ENCODE measurements around the gene NTRK2. TPM values are rescaled to one million over a fixed set of nuclear protein-coding genes. Genes with fewer than 3 reads are reported as not detected.

The NTRK2 gene
- total RNA-seq, 2 experiments from 2014 or later = 0.06 TPM; not detected in 1

DNA sequence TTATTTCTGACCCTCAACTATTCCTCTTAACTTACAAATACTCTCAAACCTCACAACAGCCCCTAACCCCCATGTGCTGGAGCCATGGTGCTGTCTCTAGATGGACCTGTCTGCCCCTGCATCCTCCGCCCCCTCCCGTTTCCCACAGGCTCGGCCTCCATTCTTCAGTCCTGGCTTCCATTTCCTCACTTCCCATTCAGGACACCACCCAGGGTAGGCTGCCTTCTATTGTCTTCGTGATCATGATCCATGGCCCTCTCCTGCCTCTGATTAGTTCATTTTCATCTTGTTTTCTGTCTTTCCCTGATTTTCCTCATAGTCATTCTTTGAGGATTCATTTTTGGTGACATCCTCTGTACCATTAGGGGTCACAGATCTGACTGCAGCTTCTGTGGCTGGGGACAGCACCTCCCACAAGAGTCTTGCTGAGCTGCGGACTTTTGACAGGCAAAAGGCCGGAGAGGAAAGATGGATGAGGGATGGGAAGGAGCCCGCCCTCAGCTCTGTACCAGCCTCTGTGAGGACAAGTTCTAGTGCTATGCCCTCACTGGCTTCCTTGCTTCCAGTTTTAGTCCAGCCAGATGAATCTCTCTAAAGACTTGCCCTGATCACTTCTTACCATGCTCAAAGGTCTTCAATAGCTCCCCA is 255.8 kb downstream of the NTRK2 start:
- Histone ChIP-seq H2AFZ (ENCODE audit: low read length) (no peak overlapping the region), H3K27ac (ENCODE audit: low read depth, low read length, poor library complexity, severe bottlenecking) (no peak overlapping the region), H3K9me3 (ENCODE audit: low read length) (no peaks in the 10 kb centered on the region), H3K4me2 (ENCODE audit: low read length) (no peak overlapping the region), H3K9me2 (ENCODE audit: insufficient read depth, low read length) (no peaks in the 10 kb centered on the region), H3K79me2 (ENCODE audit: insufficient read depth, low read depth, low read length) (no peaks in the 10 kb centered on the region), H4K20me1 (ENCODE audit: insufficient read depth, low read length) (no peaks in the 10 kb centered on the region), H3K36me3 (ENCODE audit: insufficient read depth, low read length) (no peaks in the 10 kb centered on the region), H3K4me1 (ENCODE audit: insufficient read depth, low read length, poor library complexity, severe bottlenecking) (no peaks in the 10 kb centered on the region), H3K4me3 (ENCODE audit: low read depth, low read length, poor library complexity, severe bottlenecking) (no peak overlapping the region)
- BruUV-seq (replicated peaks) = no TSS peak
- TF ChIP-seq EZH2phosphoT487 (IDR thresholded peaks at IDR 0.05; ENCODE audit: borderline replicate concordance, low read depth, low read length) = no peak
- TF ChIP-seq, protein P1, sequence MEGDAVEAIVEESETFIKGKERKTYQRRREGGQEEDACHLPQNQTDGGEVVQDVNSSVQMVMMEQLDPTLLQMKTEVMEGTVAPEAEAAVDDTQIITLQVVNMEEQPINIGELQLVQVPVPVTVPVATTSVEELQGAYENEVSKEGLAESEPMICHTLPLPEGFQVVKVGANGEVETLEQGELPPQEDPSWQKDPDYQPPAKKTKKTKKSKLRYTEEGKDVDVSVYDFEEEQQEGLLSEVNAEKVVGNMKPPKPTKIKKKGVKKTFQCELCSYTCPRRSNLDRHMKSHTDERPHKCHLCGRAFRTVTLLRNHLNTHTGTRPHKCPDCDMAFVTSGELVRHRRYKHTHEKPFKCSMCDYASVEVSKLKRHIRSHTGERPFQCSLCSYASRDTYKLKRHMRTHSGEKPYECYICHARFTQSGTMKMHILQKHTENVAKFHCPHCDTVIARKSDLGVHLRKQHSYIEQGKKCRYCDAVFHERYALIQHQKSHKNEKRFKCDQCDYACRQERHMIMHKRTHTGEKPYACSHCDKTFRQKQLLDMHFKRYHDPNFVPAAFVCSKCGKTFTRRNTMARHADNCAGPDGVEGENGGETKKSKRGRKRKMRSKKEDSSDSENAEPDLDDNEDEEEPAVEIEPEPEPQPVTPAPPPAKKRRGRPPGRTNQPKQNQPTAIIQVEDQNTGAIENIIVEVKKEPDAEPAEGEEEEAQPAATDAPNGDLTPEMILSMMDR (conservative IDR thresholded peaks at IDR 0.05; ENCODE audit: low read length) = no peak
- CTCF ChIA-PET (ENCODE audit: unreplicated experiment) = interaction anchor here (0.6 kb wide), 1 partner anchor 594 kb away, joined by 3 read pairs; no protein-coding TSS in a partner anchor
- no peak for DNase-seq (ENCODE audit: low spot score)
- intact Hi-C loops (cut with micrococcal nuclease; ENCODE audit: unreplicated experiment) = no loop called here
- POLR2A ChIA-PET = no interaction called here

DNA sequence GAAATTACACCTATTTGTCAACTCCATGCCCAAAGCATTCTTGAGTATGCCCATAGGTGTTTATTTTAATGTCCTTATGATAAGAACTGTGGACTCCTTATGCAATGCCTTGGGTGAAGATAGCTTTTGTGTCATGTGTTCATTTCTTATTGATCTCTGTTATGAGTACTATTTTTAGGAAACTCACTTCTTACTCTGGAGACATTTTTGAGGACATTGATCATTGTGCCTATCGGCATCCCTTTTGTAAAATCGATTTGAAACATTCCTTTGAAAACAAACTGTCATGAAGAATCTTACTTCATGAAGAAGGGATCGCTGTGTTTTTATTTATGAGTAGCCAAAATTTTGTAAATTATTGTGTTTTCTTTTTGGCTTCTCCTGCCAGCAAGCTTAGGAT is 257.3 kb downstream of the NTRK2 start:
- Histone ChIP-seq H3K9me3 (ENCODE audit: low read length) (no peaks in the 10 kb centered on the region), H4K20me1 (ENCODE audit: insufficient read depth, low read length) (no peaks in the 10 kb centered on the region), H3K79me2 (ENCODE audit: insufficient read depth, low read depth, low read length) (no peaks in the 10 kb centered on the region), H2AFZ (ENCODE audit: low read length) (no peak overlapping the region), H3K4me1 (ENCODE audit: insufficient read depth, low read length, poor library complexity, severe bottlenecking) (no peaks in the 10 kb centered on the region), H3K27ac (ENCODE audit: low read depth, low read length, poor library complexity, severe bottlenecking) (no peak overlapping the region), H3K4me3 (ENCODE audit: low read depth, low read length, poor library complexity, severe bottlenecking) (no peak overlapping the region), H3K4me2 (ENCODE audit: low read length) (no peak overlapping the region), H3K9me2 (ENCODE audit: insufficient read depth, low read length) (no peaks in the 10 kb centered on the region), H3K36me3 (ENCODE audit: insufficient read depth, low read length) (no peaks in the 10 kb centered on the region)
- no peak for DNase-seq (ENCODE audit: low spot score)
- ChIA-PET POLR2A (no interaction called here), CTCF (ENCODE audit: unreplicated experiment) (no interaction called here)
- intact Hi-C loops (cut with micrococcal nuclease; ENCODE audit: unreplicated experiment) = no loop called here
- BruUV-seq (replicated peaks) = no TSS peak
- no peak for TF ChIP-seq EZH2phosphoT487 (IDR thresholded peaks at IDR 0.05; ENCODE audit: borderline replicate concordance, low read depth, low read length)
- TF ChIP-seq, protein P1 (conservative IDR thresholded peaks at IDR 0.05; ENCODE audit: low read length) = no peak

DNA sequence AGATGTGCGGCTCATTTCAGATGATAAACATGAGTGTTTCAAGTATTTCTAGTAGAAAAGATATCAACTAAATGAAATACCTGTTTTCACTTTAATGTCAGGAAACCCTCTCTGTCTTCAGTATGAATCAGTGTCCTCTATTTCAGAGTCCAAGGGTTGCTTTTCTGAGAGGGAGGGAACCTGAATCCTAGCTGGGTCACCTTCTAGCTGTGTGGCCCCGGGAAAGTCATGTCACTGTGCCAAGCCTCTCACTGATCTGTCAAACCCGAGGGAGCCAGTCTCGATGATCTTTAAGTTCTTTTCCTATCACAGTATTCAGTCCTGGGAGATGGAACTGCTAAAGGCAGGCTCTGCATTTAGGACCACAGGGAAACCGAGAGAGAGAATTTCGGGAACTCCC is 258.9 kb downstream of the NTRK2 start:
- no peaks in the 10 kb centered on the region for H3K79me2 ChIP-seq (ENCODE audit: insufficient read depth, low read depth, low read length)
- TF ChIP-seq, protein P1 (conservative IDR thresholded peaks at IDR 0.05; ENCODE audit: low read length) = no peak
- TF ChIP-seq EZH2phosphoT487 (IDR thresholded peaks at IDR 0.05; ENCODE audit: borderline replicate concordance, low read depth, low read length) = no peak
- ChIA-PET CTCF (ENCODE audit: unreplicated experiment) (no interaction called here), POLR2A (no interaction called here)
- no peaks in the 10 kb centered on the region for H4K20me1 ChIP-seq (ENCODE audit: insufficient read depth, low read length)
- intact Hi-C loops (cut with micrococcal nuclease; ENCODE audit: unreplicated experiment) = no loop called here
- no peak overlapping the region for H3K4me2 ChIP-seq (ENCODE audit: low read length)
- no peaks in the 10 kb centered on the region for H3K9me2 ChIP-seq (ENCODE audit: insufficient read depth, low read length)
- BruUV-seq (replicated peaks) = no TSS peak
- H3K36me3 ChIP-seq (ENCODE audit: insufficient read depth, low read length) = no peaks in the 10 kb centered on the region
- no peak for DNase-seq (ENCODE audit: low spot score)
- no peak overlapping the region for H3K27ac ChIP-seq (ENCODE audit: low read depth, low read length, poor library complexity, severe bottlenecking)
- H3K9me3 ChIP-seq (ENCODE audit: low read length) = no peaks in the 10 kb centered on the region
- H3K4me1 ChIP-seq (ENCODE audit: insufficient read depth, low read length, poor library complexity, severe bottlenecking) = no peaks in the 10 kb centered on the region
- no peak overlapping the region for H2AFZ ChIP-seq (ENCODE audit: low read length)
- H3K4me3 ChIP-seq (ENCODE audit: low read depth, low read length, poor library complexity, severe bottlenecking) = no peak overlapping the region

Measured in OCI-LY7 (cell line).